Left ventricle myocardium inferior (tissue), 1 donor: ENCODE results near the gene USP12. TPM values are rescaled to one million over a fixed set of nuclear protein-coding genes. Genes with fewer than 3 reads are reported as not detected.
A peak's percentile ranks its signal among the peaks of the same experiment; 100 is the strongest.

Experiments
- DNase-seq: peaks from one replicate; pipeline ENCODE4 v3.0.0-alpha.2; 2020
- H3K27ac ChIP-seq: fragments of 200-600 bp; replicated peaks from 2 replicates; pipeline ENCODE4 v1.8.0; 2021
- H3K27me3 ChIP-seq: fragments of 200-600 bp; 2 replicates; pipeline ENCODE4 v1.8.0; 2021; ENCODE audit warnings: low read depth
- H3K36me3 ChIP-seq: fragments of 200-600 bp; 2 replicates; pipeline ENCODE4 v1.8.0; 2021
- H3K4me1 ChIP-seq: fragments of 200-600 bp; 2 replicates; pipeline ENCODE4 v1.8.0; 2021
- H3K4me3 ChIP-seq: fragments of 200-600 bp; 2 replicates; pipeline ENCODE4 v1.8.0; 2021; ENCODE audit warnings: mild to moderate bottlenecking, moderate library complexity
- H3K9me3 ChIP-seq: fragments of 200-600 bp; replicated peaks from 2 replicates; pipeline ENCODE4 v1.8.0; 2021
- CTCF ChIP-seq: fragments of 200-600 bp; IDR thresholded peaks from 2 replicates; pipeline ENCODE4 v1.8.0; 2021; ENCODE audit warnings: antibody characterized with exemption, mild to moderate bottlenecking, borderline replicate concordance
- intact Hi-C: fragments of 100-400 bp; cut with micrococcal nuclease; formaldehyde crosslinking; loops from one replicate; pipeline ENCODE4 v1.11.0; 2022
- total RNA-seq: library from RNA; stranded (reverse); fragmentation: NEBNext Ultra II Directional; extraction: Animal tissue kit (Norgen Biotek cat#: 25700); gene quantifications from one replicate; pipeline ENCODE4 v1.2.1, GENCODE V29; 2021
- donor health status: DM: no; HTN: yes; CAD: no; lungs with severe emphysema.

Gene USP12
- total RNA-seq, 1 donor from 2014 or later, result 16.8 TPM

GRCh38 chr13:27137759-27138158, 33.9 kb downstream of the USP12 start:
- H3K27ac ChIP-seq, result peak overlapping the region; percentile 17
- TF ChIP-seq CTCF, result no peak
- no peaks in the 10 kb centered on the region for H3K36me3 ChIP-seq
- DNase-seq, result peak; percentile 24
- H3K27me3 ChIP-seq, result no peaks in the 10 kb centered on the region
- peaks cover 24% of the 10 kb centered on the region for H3K9me3 ChIP-seq
- H3K4me3 ChIP-seq, result no peak overlapping the region
- intact Hi-C loops, result no loop called here
- H3K4me1 ChIP-seq, result peaks cover 32% of the 10 kb centered on the region

GRCh38 chr13:27135023-27135422, 36.6 kb downstream of the USP12 start:
- Histone ChIP-seq H3K9me3 (peaks cover 7% of the 10 kb centered on the region), H3K36me3 (no peaks in the 10 kb centered on the region), H3K4me3 (no peak overlapping the region), H3K27ac (no peak overlapping the region), H3K27me3 (no peaks in the 10 kb centered on the region), H3K4me1 (peaks cover 59% of the 10 kb centered on the region)
- DNase-seq, result no peak
- no peak for TF ChIP-seq CTCF
- intact Hi-C loops, result no loop called here

GRCh38 chr13:27133889-27134288, 37.7 kb downstream of the USP12 start:
- Histone ChIP-seq H3K27me3 (no peaks in the 10 kb centered on the region), H3K4me1 (peaks cover 67% of the 10 kb centered on the region), H3K9me3 (peaks cover 14% of the 10 kb centered on the region), H3K27ac (no peak overlapping the region), H3K36me3 (no peaks in the 10 kb centered on the region), H3K4me3 (no peak overlapping the region)
- intact Hi-C loops, result no loop called here
- DNase-seq, result no peak
- TF ChIP-seq CTCF, result no peak

GRCh38 chr13:27132538-27132937, 39.1 kb downstream of the USP12 start:
- intact Hi-C loops, result no loop called here
- Histone ChIP-seq H3K27me3 (no peaks in the 10 kb centered on the region), H3K36me3 (no peaks in the 10 kb centered on the region), H3K9me3 (peaks cover 14% of the 10 kb centered on the region), H3K4me3 (no peak overlapping the region), H3K27ac (no peak overlapping the region), H3K4me1 (peaks cover 66% of the 10 kb centered on the region)
- TF ChIP-seq CTCF, result no peak
- DNase-seq, result no peak

- no peaks in the 10 kb centered on the region for H3K27me3 ChIP-seq
- intact Hi-C loops, result no loop called here
- H3K4me3 ChIP-seq, result no peak overlapping the region
- no peak for DNase-seq
- TF ChIP-seq CTCF, result no peak
- peaks cover 69% of the 10 kb centered on the region for H3K4me1 ChIP-seq
- no peak overlapping the region for H3K27ac ChIP-seq
- H3K36me3 ChIP-seq, result no peaks in the 10 kb centered on the region
- H3K9me3 ChIP-seq, result peaks cover 14% of the 10 kb centered on the region
Measured at GRCh38 chr13:27131906-27132305, 39.7 kb downstream of the USP12 start.
